ENCODE measurements around the gene NOSIP.

NOSIP gene

GRCh38 chr19:49546825-49547565 lies 33.4 kb downstream of the NOSIP start:
- DNase-seq (ENCODE audit: low read depth), result peak; percentile 85

- DNase-seq (ENCODE audit: low read depth), result no peak
Measured at GRCh38 chr19:49544154-49544553, 36.2 kb downstream of the NOSIP start.

GRCh38 chr19:49543032-49543431 lies 37.3 kb downstream of the NOSIP start:
- DNase-seq (ENCODE audit: low read depth), result no peak

- DNase-seq (ENCODE audit: low read depth), result no peak
Measured at GRCh38 chr19:49542446-49542845, 37.9 kb downstream of the NOSIP start.

GRCh38 chr19:49541914-49542313 lies 38.4 kb downstream of the NOSIP start:
- DNase-seq (ENCODE audit: low read depth), result no peak

GRCh38 chr19:49539192-49539952 lies 41.0 kb downstream of the NOSIP start:
- no peak for DNase-seq (ENCODE audit: low read depth)

- no peak for DNase-seq (ENCODE audit: low read depth)
Measured at GRCh38 chr19:49538643-49539042, 41.7 kb downstream of the NOSIP start.

- DNase-seq (ENCODE audit: low read depth), result no peak
Measured at GRCh38 chr19:49536921-49537462, 43.4 kb downstream of the NOSIP start.

GRCh38 chr19:49534632-49535385 lies 45.5 kb downstream of the NOSIP start:
- no peak for DNase-seq (ENCODE audit: low read depth)

GRCh38 chr19:49533551-49534488 lies 46.5 kb downstream of the NOSIP start:
- no peak for DNase-seq (ENCODE audit: low read depth)

GRCh38 chr19:49530708-49531107 lies 49.6 kb downstream of the NOSIP start:
- no peak for DNase-seq (ENCODE audit: low read depth)

GRCh38 chr19:49528211-49528771 lies 52.1 kb downstream of the NOSIP start:
- DNase-seq (ENCODE audit: low read depth), result no peak

- no peak for DNase-seq (ENCODE audit: low read depth)
Measured at GRCh38 chr19:49524812-49525455, 55.4 kb downstream of the NOSIP start.

- no peak for DNase-seq (ENCODE audit: low read depth)
Measured at GRCh38 chr19:49520705-49521319, 59.5 kb downstream of the NOSIP start.

GRCh38 chr19:49518033-49518432 lies 62.3 kb downstream of the NOSIP start:
- no peak for DNase-seq (ENCODE audit: low read depth)

GRCh38 chr19:49515767-49516166 lies 64.6 kb downstream of the NOSIP start:
- no peak for DNase-seq (ENCODE audit: low read depth)

GRCh38 chr19:49514151-49514550 lies 66.2 kb downstream of the NOSIP start:
- DNase-seq (ENCODE audit: low read depth), result no peak

- no peak for DNase-seq (ENCODE audit: low read depth)
Measured at GRCh38 chr19:49513746-49514118, 66.6 kb downstream of the NOSIP start.

GRCh38 chr19:49512970-49513745 lies 67.2 kb downstream of the NOSIP start:
- DNase-seq (ENCODE audit: low read depth), result no peak
